GM19452 (cell line): ENCODE measurements around the gene SCD5.
A peak's percentile ranks its signal among the peaks of the same experiment; 100 is the strongest.

Experiments
- ATAC-seq: cut with Tn5 transposase; IDR thresholded peaks from one replicate; pipeline ENCODE4 v1.9.1; 2021; ENCODE audit not compliant: unreplicated experiment

Gene SCD5

DNA sequence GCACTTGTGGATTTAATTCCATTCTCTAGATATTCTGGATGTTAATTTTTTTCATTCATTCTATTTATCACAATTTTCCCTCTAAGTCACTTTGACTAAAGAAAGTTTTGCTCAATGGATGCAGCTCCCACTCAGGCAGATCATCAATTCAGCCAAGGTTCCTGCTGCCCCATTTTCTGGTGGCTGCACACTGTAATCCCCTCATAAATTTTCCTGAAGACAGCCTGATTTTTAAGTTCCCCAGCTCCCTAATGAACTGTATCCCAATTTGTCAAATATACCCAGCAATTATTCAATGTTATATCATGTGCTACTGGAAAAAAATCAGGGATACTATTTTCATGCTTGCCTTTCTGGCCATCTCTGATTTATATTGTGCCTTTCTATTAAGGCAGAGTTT lies 61.2 kb downstream of the SCD5 start:
- ATAC-seq, result no peak

- no peak for ATAC-seq
These were observed 65.0 kb downstream of the SCD5 start for GRCh38 chr4:82733636-82734035.

DNA sequence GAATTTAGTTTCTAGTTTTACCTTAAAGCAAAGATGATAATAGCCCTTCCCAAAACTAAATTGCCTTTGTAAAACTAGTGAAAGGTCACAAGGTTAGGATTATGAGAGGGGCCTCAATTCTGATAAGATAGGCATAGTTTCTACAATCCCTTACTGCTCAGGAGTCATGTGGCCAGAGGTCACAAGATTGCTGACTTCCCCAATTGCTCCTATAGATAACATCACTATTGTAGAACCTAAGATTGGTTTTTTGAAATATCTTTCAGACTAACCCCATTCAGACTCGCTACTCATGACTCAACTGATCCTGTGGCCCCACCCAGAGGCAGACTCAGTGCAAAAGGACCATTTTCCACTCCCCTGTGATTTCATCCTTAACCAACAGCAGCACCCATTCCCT lies 70.3 kb downstream of the SCD5 start:
- ATAC-seq, result no peak

DNA sequence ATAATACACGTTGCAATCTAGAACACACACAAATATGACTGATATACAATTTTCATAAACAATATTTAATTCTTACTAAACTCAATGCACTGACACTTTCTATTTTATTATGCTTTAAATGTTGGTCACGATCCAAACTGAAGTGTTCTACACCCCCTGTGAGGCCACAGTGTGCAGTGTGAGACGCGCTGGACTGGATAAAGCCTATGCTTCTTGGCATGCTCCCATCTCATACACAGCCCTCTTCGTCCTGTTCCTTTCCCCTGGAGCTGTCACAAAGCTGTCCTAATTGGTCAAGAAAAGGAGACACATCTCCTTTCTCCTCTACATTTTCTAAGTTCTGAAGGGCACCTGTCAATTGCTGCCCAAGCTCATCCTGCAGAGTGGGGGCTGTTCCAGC lies 72.0 kb downstream of the SCD5 start:
- no peak for ATAC-seq

DNA sequence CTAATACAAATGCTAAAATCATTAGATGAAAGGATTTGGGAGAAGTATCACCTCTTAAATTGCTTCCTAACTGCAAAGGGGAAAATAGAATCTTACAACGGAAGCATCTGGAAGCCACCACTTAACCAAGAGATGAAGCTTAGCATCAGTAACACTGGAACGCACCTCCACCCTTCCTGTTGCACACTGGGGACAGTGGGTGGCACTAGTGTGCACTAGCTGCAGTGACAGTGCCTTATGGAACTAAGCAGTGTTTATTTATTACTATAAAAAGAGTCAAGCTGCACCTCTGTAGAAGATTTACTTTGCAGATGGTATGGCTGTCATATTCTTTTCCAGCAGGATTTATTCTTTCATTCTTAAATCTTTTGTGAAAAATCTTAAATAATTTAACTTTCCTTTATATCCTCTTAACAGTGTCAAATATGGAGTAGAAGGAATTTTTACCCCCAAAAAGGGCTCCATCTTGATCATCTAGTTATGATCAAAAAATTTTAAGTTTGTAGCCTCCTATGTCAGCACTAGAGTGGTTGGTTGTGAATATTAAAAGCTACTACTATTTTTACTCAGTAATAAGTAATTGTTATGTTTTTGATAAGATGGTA lies 76.7 kb downstream of the SCD5 start:
- ATAC-seq, result peak; percentile 67

DNA sequence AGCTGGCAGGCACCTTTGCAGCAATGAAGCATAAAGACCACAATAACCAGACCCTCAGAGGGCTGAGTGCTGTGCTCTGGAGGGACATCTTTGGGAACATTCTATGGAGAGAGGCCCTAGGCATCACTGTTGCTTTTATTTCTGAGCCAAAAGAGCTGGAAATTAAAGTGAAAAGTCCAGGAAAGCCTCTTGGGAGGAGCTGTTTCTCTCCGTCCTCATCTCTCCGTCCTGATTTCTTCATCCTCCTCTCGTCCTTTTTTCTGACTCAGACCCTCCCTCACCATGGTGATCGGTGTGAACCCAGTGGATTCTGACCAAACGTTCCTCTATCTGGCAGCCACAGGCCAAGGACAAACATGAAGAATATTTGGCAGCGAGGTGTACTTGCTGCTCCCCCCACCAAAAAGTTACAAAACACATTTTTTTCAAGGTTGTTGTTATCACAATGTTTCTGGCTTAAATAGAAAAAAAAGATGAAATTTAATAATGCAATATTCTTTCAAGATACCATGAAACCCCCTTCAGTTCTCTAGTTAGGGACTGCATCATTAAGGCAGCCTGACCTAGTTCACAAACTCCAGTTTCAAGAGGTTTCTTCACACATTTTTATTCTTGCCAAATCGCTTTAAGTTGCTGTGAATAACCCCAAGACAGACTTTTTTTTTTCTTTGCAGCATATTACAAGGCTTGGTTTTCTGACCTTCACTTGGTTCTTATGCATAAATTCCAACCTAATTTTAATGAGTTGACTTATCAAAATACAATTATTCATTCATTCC lies 80.2 kb downstream of the SCD5 start:
- ATAC-seq, result no peak

DNA sequence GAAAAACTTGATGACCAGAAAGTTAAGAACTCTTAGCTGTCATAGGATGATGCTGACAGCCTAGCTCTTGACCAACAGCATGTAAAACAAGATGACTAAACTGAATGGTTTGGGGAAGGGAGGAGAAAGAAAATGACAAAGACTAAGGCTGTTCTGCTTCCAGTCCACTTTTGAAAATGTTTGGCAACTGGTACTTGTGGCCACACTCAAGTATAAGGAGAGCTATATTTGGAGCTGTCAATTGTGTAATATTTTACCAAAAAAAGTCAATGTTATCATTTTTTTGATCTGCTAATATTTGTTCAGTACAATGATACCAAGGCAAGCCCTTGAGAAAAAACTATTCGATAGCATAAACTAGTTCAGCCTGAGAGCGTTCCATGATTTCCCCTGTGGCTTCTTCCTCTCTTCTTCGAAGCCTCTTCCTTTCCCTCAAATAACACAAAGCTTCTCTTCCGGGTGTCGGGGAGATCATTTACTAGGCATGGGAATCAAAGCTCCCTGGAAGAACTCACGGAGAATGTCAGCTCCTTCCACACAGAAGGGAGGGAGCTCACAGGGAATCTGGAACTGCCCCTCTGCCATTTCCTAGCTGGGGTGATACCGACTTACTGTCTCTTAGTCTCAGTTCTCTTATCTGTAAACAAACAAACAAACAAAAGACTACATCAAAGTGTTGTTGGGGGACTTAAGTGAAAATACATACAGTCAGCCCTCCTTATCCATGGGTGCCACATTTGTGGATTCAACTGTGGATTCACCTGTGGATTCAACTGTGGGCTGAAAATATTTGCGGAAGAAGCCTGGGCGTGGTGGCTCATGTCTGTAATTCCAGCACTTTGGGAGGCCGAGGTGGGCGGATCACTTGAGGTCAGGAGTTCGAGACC lies 82.6 kb downstream of the SCD5 start:
- ATAC-seq, result no peak

GRCh38 chr4:82713856-82714255 lies 84.7 kb downstream of the SCD5 start:
- no peak for ATAC-seq

DNA sequence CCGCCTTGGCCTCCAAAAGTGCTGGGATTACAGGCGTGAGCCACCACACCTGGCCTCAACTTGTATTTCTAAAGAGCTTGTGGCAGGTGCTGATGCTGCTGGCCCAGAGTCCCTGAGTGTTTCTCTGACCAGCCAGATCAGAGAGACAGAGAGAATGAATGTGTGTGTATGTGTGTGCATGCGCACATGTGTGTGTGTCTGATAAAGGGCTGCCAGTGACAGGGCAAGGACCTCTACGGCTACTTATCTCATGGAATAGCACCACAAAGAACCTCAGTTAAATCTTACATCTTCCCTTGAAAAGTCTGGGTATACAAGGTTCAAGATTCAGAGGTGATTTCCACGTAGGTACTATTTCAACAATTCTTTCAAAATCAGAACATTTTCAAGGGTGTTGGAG lies 86.0 kb downstream of the SCD5 start:
- no peak for ATAC-seq

DNA sequence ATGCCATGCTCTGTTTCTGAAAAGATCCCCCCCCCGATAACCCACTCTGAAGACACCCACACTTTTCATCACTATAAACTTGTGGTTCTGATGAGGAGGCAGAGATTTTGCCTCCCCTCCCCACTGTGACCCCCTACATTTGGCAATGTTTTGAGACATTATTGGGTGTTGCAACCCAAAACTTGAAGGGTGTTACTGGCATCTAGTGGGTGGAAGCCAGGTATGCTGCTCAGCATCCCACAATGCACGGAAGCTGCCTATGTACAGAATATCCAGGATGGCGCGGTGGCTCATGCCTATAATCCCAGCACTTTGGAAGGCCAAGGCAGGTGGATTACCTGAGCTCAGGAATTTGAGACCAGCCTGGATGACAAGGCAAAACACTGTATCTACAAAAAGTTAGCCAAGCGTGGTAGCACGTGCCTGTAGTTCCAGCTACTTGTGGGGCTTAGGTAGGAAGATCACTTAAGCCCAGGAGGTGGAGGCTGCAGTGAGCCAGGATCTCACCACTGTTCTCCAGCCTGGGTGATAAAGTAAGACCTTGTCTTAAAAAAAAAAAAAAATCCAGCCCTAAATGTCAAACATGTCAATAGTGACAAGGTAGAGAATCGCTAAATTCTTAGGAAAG lies 87.3 kb downstream of the SCD5 start:
- ATAC-seq, result no peak

DNA sequence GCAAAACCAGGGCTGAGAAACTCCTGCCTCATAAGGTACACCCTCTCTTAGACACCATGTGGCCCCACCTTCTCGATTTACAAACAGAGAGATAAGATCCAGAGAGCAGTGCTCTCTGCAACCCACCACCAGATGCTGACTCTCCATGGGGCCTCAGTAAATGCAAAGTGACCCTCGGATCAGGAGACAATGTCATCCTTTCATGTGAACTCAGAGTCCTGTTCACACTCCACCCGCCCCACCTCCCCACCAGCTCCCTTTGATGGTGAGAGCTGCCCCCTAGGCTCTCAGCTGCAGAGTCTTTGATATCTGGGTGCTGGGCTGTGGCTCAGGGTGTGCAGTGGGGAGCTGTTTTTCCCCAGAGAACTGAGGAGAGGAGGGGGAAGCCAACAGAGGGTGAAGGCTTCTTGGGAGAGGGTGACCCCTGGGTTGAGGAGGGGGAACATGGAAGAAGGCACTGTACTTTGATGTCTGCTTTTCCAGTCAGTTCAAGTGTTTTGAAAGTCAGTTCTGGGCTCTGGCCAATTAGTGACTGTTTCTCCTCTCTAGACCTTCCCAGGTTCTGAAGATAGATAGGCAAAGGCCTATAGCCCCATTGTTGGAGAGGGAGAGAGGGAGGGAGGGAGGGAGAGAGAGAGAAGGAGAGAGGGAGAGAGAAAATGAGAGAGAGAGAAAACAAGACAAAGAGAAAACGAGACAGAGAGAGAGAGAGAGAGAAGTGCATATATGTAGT lies 88.2 kb downstream of the SCD5 start:
- no peak for ATAC-seq

GRCh38 chr4:82708982-82709381 lies 89.6 kb downstream of the SCD5 start:
- ATAC-seq, result no peak

GRCh38 chr4:82706349-82707000 lies 92.1 kb downstream of the SCD5 start:
- ATAC-seq, result no peak

GRCh38 chr4:82705928-82706300 lies 92.7 kb downstream of the SCD5 start:
- no peak for ATAC-seq

DNA sequence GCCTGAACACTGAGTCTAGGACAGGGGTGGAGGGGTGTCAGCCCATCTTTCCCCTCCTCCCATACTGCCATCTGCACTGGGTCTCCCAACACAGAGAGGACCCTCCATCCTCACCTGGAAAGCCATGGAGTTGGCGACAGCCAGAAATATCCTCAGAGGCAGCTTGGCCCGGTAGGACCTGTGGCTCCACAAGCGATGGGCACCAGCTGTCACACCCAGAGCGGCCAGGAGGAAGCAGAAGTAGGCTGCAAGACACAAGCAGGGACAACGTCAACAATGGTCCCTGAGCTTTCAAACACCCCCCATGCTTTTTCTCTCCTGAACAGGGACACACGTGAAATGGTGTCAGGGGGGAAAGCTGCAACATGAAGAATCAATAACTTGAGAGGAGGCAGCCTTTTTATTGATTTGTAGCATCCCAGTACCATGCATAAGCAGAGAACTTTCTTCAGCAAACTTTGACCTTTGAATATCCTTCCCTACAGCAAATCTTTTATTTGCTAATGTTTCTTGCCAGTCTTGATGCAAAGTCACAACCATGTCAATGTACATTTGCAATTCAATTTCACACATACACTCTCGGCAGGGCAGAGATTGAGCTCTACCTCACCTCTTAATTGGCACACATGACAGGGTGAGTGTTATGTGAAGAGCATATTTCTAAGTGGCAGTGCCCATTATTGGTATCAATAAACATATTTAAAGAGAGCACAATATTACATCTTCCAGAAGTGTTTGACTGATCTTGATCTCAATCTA lies 93.2 kb downstream of the SCD5 start:
- ATAC-seq, result no peak

- ATAC-seq, result no peak
These were observed 94.4 kb downstream of the SCD5 start for GRCh38 chr4:82704156-82704555.

- ATAC-seq, result no peak
These were observed 100.2 kb downstream of the SCD5 start for GRCh38 chr4:82698412-82698811.

- no peak for ATAC-seq
These were observed 101.0 kb downstream of the SCD5 start for GRCh38 chr4:82697561-82697960.

DNA sequence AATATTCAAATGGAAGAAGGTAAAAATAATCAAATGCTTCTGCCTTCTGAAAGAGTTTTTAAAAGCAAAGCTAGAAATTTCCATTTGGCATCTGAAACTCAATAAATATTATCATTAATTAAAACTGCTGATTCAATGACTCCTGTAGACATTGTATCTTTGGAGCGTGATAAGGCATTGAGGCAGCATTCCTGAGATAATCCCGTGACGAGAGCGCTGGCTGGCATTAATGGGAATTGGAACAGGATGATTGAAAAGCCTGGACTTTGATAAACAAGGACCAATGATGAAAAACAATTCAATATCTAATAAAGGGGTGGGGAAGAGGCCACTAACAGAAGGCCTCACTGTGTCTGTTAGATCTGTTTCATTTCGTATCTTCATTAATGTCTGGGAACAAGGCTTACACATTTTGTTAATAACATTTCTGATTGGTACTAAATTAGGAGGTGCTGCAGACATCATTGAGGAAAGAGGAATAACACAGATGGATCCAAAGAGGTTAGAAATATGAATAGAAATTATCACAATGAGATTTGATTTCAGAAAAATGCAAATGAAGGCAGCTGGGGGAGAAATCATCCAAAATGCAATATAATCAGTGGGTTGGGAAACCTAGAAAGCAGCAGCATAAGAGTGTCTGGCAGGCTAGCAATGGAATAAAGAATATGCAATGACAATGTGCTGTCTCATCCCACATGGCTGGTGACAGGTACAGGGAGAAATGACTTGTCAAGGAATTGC lies 102.3 kb downstream of the SCD5 start:
- ATAC-seq, result no peak
